Stimulated activated CD8-positive, alpha-beta memory T cell treated with anti-CD3 and anti-CD28 coated beads, Interleukin-12 subunit alpha, Interleukin-12 subunit beta, amount 100 ng/mL, for 24 hours (primary cell): ENCODE results near the gene NANS.
"Not testable (repeated sequence)": the region's sequence is repeated elsewhere in the genome, so short reads cannot be mapped to it uniquely, and the experiment has no call there.

Source experiments
- DNase-seq: peaks from one replicate; pipeline ENCODE4 v3.0.0-alpha.2; 2020; ENCODE audit errors: extremely low read depth

NANS gene, protein sequence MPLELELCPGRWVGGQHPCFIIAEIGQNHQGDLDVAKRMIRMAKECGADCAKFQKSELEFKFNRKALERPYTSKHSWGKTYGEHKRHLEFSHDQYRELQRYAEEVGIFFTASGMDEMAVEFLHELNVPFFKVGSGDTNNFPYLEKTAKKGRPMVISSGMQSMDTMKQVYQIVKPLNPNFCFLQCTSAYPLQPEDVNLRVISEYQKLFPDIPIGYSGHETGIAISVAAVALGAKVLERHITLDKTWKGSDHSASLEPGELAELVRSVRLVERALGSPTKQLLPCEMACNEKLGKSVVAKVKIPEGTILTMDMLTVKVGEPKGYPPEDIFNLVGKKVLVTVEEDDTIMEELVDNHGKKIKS

DNA sequence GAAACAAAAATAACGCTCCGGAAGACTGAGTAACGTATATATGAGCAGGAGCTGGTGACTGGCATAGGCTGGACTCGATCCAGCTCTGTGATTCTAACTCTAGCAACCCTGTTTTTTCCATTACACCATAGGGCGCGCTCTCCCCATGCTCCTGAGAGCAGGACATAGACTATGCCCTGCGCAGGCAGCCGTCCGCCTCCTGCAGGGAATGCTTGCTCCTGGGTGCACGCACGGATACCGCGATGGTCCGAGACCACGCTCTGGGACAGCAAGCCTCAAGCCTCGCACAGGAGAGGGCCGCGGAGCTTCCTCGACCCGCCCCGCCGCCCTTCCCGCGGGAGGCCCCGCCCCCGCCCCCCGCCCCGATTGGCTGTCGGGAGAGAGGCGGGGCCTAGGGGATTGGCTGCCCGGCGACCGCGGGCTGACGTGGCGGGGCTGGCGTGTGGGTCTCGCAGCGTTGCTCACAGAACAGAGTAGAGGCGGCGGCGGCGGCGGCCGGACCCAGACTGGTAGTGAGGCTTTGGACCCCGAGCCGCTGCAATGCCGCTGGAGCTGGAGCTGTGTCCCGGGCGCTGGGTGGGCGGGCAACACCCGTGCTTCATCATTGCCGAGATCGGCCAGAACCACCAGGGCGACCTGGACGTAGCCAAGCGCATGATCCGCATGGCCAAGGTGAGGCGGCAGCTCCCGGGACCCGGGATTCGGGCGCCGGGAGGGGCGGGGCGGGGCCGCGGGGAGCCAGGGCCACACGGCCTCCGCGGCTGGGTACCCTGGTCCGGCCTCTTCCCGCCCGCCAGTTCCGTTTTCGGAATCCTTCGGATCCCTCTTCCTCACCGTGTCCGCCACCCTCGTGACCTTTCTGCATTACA is at the start of gene NANS:
Gene NANS, plus strand, starts transcription at position 464 of the 869 bp plus-strand sequence. Its CDS starts 77 bp downstream, at position 541.
- peak; percentile 88 for DNase-seq

DNA sequence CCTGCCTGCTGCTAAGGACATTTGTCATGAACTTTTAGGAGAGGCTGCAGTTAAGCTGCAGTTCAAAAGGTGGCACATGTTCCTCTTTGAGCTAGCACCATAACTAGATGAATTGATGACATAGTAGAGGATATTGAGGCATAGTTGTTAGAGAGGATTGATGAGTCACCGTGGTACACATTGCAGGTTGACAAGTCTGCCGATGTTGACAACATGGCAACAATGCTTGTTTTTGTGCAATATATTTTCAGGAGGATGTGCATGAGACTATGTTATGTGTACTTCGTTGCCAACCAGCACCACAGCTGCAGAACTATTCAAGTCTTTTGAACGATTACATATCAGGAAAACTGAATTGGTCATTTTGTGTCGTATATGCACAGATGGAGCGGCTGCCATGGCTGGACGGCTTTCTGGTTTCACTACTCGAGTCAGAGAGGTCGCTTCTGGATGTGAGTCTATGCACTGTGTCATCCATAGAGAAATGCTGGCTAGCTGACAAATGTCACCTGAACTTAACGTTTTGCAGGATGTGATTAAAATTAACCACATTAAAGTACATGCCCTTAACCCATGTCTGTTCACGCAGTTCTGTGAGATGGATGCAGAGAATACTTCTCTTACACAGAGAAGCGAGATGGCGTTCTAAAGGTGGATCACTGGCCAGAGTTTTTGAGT is 49.1 kb upstream of the NANS start:
- no peak for DNase-seq

DNA sequence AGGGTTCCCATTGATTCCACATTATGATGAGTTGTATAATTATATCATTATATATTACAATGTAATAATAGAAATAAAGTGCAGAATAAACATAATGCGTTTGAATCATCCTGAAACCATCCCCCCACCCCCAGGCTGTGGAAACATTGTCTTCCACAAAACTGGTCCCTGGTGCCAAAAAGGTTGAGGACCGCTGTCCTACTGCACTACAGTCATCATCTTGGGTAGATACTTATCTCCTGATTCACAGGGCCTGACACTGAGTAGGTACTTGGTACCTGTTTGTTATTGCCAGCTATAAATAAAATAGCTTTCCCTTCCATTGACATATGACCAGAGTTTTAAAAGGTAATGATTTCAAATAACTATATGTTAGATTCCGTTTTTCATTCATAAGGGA is 47.8 kb upstream of the NANS start:
- no peak for DNase-seq

DNA sequence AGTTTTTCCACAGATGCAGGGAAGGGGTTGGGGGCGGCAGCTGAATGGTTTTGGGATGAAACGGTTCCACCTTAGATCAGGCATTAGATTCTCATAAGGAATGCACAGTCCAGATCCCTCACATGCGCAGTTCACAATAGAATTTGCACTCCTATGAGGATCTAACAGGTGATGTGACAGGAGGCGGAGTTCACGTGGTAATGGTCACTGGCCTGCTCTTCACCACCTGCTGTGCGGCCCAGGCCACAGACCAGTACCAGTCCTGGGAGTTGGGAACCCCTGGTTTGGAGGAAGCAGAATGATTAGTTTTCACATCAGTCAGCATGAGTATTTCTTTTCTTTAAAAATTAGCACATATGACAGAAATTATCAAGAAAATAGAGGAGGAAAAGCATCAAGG is 47.1 kb upstream of the NANS start:
- no peak for DNase-seq

DNA sequence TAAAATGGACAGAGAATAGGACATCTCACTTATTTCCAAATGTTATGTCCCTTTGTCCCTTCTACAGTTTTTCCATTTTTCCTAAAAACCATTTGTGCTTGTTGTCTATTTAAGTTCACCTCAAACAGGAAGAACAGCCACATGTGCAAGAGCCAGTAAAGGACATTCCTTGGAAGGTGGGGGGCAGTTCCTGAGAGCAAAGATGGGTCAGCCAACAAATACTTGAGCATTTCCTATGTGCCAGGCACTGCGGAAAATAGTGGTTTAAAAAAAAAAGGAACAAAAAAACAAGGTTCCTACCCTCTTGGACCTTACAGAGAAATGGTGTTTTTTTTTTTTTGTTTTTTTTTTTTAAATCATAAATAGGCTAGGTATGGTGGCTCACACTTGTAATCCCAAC is 46.6 kb upstream of the NANS start:
- DNase-seq: no peak

DNA sequence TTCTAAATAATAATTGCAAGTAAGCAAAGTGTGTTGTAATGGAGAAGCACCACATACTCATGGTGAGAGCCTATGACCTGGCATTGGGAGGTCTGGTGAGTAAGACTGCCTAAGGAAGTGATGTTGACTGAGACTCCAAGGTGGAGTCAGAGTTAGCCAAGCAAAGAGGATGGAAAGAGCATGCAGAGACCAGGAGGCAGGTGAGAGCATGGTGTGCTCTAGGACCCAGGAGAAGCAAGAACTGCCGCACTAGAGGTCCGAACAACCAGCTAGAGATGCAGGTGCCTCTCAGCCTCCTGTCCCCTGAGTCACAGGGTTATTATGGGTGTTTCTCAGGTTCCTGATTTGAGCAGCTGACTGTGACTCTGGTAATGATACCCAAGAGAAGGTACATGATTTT is 46.1 kb upstream of the NANS start:
- DNase-seq: no peak

DNA sequence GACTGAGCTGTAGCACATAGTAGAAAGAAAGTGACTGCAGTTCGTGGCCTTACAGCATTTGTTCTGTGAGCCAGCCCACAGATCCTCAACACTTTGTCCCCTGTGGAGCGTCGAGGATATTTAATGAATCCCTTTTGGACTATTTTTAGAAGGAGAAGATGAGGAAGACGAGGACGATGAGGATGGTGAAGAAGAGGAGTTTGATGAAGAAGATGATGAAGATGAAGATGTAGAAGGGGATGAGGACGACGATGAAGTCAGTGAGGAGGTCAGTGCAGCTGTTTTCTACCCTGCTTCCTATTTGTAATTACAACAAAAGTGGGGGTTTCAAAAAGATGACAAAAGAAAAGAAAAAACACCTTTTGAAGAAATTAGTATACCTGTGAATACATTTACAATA is 45.4 kb upstream of the NANS start:
- DNase-seq: no peak

DNA sequence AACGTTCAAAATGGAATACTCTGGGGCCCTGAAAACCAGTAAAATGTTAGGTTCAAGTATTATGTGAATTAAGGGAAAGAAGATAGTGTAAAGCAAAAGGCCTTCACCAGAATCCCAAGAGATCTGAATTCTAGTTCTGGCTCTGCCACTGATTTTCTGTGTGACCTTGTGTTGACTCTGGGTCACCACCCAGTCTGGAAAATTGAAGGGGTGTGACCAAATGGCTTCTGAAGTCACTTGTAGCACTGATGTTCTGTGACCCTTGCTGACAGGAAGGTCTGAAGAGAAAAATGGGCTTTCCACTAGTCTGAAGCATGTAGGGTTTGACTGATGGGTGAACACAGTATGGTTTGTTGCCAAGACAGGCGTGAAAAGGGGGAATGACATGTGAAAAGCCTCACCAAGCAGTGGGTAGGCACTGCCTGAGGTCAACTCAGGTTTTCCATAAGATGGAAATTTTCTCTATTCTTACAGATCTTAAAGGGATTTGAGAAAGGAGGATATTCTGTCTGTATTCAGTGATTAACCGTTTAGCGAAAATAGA is 40.3 kb upstream of the NANS start:
- no peak for DNase-seq

DNA sequence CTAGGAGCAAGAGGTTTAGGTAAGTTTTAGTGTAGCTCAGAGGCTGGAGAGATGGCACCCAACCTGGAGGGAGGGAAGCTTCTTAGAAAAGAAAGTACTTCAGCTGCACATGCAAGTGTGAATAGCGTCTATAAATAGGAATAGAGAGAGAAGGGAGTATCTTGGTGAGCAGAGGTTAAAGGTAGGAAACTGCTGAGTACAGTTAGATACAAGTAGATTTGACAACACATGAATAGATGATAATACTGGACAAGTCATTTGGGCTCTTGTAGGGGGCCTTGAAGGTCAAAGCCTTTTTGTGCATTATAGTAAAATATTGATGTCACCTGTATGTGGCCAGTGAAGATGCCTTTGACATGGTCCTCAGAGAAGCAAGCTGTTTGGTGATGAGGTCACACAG is 39.2 kb upstream of the NANS start:
- DNase-seq: no peak

DNA sequence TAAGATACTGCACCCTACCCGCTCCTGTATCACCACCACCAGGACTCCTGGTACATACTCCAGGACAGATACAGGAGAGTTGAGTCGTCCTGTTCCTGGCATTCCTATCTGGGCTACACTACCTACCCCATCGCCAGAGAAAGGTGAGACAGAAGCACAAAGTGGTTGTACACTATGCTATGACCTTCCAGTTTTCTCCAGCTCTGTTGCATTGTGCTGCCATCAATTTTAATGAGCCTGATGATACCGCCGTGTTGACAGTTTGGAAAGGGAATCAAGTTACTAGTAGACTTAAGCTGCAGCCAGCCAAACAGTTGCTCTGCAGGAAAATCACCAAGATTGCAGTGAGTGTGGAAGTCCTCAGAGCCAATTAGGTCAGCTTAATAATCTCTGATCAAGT is 38.2 kb upstream of the NANS start:
- DNase-seq: no peak

DNA sequence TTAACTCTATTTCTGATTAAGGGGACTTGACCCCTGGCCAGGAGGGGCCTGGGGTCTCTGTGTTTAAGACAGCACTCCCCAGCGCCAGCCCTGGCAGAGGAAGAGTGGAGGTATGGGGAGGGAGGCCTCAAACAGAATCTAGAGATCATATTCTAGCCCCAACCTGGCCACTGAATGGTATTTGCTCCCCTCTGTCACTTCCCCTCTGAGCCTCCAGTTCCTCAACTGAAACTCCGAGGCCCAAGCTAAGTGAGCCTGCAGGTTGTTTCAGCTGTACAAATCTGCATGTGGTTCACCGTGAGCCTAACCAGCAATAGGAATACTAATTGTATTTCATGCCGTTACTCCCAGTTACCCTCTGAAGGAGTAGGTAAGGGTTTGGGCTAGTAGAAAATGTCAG is 37.4 kb upstream of the NANS start:
- DNase-seq: no peak

DNA sequence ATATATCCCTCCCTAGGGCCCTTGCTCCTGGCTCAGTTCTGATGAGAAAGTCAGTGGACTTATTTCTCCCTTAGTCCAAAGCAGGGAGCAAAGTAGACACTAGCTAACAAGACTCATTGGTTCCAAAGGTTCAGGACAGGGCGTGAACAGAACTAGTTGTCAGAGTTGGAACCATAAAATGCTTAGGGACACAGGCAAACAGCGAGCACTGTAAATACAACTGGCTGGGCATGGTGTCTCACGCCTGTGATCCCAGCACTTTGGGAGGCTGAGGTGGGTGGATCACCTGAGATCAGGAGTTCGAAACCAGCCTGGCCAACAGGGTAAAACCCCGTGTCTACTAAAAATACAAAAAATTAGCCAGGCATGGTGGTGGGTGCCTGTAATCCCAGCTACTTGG is 36.7 kb upstream of the NANS start:
- DNase-seq: not testable (repeated sequence)

DNA sequence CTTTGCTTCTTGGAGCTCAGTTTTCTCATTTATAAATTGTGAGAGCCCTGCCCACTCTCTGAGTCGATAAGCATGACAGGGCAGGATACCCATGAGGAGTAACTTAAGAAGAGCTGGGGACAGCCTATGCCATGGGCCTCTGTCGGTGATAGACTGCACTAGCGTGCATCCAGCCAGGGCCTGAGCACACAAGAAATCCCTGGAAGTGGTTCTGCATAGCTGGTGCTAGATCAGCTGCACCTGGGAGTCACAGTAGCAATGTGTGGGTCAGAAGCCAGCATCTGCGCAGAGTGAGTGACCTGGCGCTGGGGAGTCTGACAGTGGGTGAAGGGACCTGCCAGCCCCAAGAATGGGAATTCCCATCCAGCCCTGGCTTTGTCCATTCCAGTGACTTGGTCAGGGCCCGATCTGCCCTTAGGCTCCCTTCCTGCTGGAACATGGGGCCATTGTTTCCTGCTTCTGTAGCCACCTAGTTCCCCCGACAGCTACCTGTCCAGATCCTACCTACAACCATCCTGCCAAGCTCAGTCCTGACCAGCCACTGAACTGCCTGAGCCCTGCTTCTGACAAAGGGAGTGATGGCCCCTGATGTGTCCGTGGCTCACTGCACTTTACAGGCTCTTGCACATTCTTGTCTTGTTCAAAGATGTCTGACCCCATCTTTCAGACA is 35.9 kb upstream of the NANS start:
- no peak for DNase-seq

DNA sequence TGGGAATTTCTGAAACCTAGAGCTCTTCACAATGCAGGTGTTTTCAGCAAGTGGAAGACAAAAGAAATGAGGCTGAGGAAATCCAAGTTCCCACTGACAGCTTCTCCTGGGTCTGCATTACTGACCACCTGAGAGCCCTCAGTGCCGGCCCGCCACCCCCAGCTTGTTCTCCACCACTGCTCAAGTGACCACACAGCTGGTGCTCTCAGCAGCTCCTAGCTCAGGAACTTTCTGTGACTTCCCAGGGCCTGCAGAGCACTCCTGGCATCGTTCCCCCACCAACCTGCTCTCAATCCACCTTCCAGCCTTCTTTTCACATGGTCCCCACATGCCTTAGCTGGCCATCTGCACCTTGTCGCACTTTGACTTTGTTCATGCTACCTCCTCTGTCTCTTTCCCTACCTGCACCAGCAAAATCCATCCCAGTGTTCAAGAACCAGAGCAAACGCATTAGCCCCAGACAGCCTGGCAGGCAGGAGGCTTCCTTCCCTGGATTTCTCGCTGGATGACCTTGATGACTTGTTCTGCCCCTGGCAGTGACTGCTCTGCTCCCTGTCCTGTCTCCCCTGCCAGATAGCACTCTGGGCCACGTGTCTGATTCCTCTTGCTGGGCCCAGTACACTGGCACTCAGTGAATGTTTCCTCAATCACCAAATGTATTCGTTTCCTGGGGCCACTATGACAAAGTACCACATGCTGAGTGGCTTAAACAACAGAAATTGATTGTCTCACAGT is 35.1 kb upstream of the NANS start:
- DNase-seq: no peak

DNA sequence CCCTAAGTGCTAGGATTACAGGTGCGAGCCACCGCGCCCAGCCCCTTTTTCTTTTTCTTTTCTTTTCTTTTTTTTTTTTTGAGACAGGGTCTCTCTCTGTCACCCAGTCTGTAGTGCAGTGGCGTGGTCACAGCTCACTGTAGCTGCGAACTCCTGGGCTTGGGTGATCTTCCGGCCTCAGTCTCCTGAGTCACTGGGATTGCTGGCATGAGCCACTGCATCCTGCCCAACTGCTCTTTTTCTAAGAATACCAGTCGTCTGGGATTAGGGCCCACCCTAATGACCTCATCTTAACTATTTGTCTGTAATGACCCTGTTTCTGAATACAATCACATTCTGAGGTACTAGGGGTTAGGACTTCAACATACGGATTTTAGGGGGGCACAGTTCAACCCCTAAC is 34.1 kb upstream of the NANS start:
- no peak for DNase-seq

DNA sequence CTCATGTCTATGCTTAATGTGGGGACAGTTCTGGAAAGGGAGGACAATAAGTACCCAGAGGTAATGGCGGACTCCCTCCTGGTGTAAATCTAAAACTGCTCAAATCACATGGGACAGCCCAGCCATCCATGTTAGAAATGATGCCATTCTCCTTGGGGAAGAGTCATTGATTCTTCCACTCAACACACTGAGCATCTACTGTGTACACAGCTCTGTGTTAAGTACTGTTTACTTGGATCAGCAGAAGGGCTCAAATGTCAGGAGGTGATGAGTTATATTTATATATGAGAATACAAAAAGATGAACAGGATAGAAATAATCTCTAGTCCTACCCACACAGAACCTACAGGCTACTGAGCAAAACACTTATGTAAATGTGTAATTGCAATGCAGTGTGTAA is 31.8 kb upstream of the NANS start:
- no peak for DNase-seq

DNA sequence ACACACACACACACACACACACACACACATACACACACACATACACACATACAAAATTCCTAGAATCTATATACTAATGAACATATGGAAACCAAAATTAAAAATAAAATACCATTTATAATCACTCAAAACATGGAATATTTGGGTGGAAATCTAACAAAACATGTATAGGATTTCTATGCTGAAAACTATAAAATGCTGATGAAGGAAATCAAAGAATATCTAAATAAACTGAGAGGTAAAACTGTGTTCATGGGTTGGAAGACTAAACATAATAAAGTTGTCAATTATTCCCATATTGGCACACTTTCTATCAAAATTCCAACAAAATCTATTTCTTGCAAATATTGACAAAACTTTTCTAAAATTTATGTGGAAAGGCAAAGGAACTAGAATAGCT is 25.4 kb upstream of the NANS start:
- DNase-seq: no peak

DNA sequence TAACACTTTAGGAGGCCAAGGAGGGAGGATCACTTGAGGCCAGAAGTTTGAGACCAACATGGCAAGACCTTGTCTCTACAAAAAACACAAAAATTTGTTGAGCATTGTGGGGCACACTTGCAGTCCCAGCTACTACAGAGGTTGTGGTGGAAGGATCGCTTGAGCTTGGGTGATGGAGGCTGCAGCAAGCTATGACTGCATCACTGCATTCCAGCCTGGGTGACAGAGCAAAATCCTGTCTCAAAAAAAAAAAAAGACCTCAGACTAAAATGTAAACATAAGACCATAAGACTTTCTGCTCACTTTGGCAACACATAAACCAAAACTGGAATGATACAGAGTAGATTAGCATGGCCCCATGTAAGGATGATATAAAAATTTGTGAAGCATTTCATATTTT is 24.6 kb upstream of the NANS start:
- DNase-seq: no peak

DNA sequence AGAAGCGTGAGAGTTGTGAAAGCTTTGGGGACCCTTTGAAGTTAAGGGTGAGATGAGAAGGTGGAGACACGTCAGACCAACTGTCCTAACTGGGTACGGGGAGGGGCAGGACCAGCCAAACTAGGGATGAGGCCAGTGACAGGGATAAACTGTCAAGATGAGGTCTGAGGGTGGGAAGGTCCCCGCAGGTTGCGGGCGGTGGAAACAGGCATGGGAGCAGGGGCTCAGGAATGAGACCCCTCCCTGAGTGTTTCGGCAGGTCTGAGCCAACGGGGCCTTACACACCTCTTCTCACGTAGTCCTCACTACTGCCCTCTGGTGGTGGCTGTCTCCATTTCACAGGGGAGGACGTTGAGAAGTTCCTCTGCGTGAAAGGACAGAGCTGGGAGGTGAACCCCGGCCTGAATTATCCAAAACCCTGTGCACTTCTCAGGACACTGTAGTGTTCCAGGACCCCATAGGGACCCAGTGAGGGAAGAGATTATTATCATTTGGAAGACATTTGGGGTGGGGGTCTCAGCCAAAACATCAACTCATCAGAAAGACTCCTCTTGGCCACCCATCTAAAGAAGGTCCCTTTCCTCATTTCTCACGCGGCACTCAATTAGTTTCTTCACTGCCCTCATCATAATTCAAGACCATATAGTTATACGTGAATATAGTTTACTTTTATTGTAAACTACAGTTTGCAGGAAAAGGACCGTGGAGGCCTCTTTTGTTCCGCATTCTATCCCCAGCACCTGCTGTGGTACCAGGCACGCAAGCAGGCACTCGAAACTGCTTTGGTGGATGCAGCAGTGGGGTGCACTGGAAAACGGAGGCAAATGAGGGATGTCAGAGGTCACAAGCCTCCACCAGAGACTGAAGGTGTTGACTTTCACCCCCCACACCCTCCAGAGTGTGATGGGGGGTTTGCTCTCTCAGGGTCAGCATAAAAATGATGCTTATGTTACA is 21.7 kb upstream of the NANS start:
- DNase-seq: peak; percentile 72

DNA sequence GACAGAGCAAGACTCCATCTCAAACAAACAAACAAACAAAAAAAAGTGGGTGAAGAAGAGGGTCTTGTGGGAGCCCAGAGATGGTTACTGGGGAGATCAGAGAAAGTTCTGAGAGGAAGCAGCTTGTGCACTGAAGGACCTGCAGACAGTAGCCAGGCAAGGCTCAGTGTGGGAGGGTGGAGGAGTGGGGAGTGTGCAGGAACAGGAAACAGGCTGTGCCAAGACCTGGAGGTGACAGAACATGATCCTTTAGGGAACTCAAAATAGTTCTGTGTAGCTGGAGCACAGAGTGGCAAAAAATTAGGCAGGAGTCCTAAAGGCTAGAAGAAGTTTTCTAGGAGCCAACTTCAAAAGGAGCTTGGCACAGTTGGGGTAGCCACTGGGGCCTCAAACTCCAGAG is 19.2 kb upstream of the NANS start:
- DNase-seq: no peak
